ENCODE results near the gene MIP.

DNA sequence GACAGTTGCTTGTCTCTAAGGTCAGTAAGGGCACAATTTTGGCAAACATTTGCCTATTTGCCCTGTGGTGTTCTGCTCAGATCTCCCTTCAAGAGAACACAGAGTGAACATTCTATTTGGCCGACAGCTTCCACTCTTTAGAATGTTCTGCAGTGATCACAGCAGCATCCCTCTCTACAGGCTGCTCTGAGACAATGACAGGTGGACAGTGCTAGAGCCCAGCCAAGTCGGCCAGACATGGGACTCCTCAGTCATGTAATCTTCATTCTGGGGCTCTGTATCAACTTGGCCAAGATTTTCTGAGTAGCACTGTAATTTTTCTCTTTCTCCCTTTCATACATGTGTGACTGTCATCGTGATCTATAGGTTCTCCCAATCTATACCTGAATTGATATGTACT is 40.1 kb downstream of the MIP start:
- TF ChIP-seq, protein P1, sequence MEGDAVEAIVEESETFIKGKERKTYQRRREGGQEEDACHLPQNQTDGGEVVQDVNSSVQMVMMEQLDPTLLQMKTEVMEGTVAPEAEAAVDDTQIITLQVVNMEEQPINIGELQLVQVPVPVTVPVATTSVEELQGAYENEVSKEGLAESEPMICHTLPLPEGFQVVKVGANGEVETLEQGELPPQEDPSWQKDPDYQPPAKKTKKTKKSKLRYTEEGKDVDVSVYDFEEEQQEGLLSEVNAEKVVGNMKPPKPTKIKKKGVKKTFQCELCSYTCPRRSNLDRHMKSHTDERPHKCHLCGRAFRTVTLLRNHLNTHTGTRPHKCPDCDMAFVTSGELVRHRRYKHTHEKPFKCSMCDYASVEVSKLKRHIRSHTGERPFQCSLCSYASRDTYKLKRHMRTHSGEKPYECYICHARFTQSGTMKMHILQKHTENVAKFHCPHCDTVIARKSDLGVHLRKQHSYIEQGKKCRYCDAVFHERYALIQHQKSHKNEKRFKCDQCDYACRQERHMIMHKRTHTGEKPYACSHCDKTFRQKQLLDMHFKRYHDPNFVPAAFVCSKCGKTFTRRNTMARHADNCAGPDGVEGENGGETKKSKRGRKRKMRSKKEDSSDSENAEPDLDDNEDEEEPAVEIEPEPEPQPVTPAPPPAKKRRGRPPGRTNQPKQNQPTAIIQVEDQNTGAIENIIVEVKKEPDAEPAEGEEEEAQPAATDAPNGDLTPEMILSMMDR (optimal IDR thresholded peaks at IDR 0.05 in 1 of 3, IDR thresholded peaks at IDR 0.05 in 1 of 3, conservative IDR thresholded peaks at IDR 0.05 in 1 of 3; ENCODE audit: extremely low read depth in 1 of 3, insufficient read depth in 2 of 3, low read length in 3 of 3), result no peak
- TF ChIP-seq EZH2 (IDR thresholded peaks at IDR 0.05; ENCODE audit: low read length), result no peak

Data from keratinocyte (primary cell).